OCI-LY3 (cell line): Measurements from ENCODE around the gene IQGAP1.

Experiments used
- EZH2phosphoT487 ChIP-seq: fragments of 200-600 bp; shearing (Covaris generic); IDR thresholded peaks from 2 replicates; pipeline ENCODE4 v1.6.1; 2018; ENCODE audit warnings: antibody characterized with exemption, mixed run types, low read depth
- TF ChIP-seq, protein P1 (sequence below): fragments of 200-600, 300-600 bp; sonication (generic); IDR thresholded peaks from 2 replicates; pipeline ENCODE4 v1.5.1; 2014; ENCODE audit warnings: antibody characterized with exemption, low read length, low read depth

DNA sequence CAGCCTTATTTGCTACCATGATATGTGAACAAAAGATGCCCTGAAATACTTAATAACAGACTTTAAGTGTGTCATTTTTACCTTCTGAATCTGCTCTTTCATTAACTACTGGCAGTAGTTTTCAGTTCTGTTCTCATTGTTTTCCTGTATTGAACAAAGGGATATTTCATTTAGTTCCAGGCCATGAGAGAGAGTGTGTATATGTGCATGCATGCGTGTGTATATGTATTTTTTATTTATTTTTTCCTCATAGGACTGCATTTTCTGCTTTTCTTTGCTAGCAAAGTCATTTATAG, 94.9 kb downstream of the IQGAP1 start:
- TF ChIP-seq, protein P1, sequence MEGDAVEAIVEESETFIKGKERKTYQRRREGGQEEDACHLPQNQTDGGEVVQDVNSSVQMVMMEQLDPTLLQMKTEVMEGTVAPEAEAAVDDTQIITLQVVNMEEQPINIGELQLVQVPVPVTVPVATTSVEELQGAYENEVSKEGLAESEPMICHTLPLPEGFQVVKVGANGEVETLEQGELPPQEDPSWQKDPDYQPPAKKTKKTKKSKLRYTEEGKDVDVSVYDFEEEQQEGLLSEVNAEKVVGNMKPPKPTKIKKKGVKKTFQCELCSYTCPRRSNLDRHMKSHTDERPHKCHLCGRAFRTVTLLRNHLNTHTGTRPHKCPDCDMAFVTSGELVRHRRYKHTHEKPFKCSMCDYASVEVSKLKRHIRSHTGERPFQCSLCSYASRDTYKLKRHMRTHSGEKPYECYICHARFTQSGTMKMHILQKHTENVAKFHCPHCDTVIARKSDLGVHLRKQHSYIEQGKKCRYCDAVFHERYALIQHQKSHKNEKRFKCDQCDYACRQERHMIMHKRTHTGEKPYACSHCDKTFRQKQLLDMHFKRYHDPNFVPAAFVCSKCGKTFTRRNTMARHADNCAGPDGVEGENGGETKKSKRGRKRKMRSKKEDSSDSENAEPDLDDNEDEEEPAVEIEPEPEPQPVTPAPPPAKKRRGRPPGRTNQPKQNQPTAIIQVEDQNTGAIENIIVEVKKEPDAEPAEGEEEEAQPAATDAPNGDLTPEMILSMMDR: no peak
- TF ChIP-seq EZH2phosphoT487: no peak
